ENCODE results near the gene UFSP1. TPM values are rescaled to one million over a fixed set of nuclear protein-coding genes. Genes with fewer than 3 reads are reported as not detected.
"Not testable (repeated sequence)": the region's sequence is repeated elsewhere in the genome, so short reads cannot be mapped to it uniquely, and the experiment has no call there.

Gene UFSP1
- 1.8 TPM for polyA plus RNA-seq (2013, experiment 1 of 2; ENCODE audit: insufficient read length)
- 2.2 TPM for polyA plus RNA-seq (2013, experiment 2 of 2; ENCODE audit: insufficient read length)

GRCh38 chr7:100888988-100889750 lies at the start of gene UFSP1:
TSS of gene UFSP1 (minus strand) at chr7:100889715. CDS start at chr7:100889271, 444 bp downstream.
- DNase-seq = no peak

DNA sequence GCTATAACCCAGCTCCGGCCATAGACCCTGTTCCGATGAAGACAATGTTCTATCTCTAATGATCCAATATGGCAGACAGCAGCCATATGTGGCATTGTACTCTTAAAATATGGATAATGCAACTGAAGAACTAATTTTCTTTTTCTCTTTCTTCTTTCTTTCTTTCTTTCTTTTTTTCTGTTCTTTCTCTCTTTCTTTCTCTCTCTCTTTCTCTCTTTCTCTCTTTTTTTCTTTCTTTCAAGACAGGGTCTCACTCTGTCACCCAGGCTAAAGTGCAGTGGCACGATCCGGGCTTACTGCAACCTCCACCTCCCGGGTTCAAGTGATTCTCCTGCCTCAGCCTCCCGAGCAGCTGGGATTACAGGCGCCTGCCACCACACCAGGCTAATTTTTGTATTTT lies 46.7 kb upstream of the UFSP1 start:
- DNase-seq = not testable (repeated sequence)

DNA sequence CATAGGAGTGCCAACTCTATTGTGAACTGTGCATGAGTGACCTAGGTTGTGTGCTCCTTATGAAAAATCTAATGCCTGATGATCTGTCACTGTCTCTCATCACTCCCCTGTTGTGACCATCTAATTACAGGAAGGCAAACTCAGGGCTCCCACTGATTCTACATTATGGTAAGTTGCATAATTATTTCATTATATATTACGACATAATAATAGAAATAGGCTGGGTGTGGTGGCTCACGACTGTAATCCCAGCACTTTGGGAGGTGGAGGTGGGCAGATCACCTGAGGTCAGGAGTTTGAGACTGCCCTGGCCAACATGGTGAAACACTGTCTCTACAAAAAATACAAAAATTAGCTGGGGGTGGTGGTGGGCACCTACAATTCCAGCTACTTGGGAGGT lies 45.9 kb upstream of the UFSP1 start:
- not testable (repeated sequence) for DNase-seq

- DNase-seq = no peak
Measured at GRCh38 chr7:100933734-100934133, 44.2 kb upstream of the UFSP1 start.

- DNase-seq = no peak
Measured at GRCh38 chr7:100929808-100930174, 40.3 kb upstream of the UFSP1 start.

DNA sequence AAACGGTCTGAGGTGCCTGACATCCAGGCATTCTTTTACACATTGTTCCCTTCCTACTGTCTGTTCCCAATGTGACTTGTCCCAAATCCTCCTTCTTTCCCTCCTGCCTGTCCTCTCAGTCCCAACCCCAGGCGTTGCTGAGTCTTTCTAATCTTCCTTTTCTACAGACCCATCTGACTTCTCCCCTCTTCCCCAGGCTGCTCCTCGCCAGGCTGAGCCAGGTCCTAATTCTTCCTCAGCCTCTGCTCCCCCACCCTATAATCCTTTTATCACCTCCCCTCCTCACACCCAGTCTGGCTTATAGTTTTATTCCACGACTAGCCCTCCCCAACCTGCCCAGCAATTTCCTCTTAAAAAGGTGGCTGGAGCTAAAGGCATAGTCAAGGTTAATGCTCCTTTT lies 34.1 kb upstream of the UFSP1 start:
- not testable (repeated sequence) for DNase-seq

DNA sequence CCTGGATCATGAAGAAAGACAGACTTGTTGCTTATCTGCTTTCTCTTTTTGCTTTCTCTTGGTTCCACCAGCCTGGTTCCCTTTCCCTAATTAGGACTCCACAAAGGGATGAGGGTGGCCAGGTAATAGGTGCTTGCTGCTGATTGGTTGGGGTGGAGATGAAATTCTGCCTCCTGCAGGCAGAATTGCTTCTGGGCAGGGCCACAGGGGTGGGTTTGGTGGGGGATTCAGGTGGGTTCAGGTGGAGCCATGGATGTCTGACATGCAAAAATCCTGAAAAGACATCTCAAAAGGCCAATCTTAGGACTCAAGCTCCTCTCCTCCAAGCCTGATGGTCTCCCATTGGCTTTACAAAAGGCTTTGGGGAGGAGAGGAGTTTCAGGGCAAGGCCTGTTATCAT lies 31.5 kb upstream of the UFSP1 start:
- no peak for DNase-seq

- not testable (repeated sequence) for DNase-seq
Measured at GRCh38 chr7:100919779-100920437, 30.4 kb upstream of the UFSP1 start.

- DNase-seq = not testable (repeated sequence)
Measured at GRCh38 chr7:100919335-100919734, 29.8 kb upstream of the UFSP1 start.

- no peak for DNase-seq
Measured at GRCh38 chr7:100914879-100915447, 25.4 kb upstream of the UFSP1 start.

DNA sequence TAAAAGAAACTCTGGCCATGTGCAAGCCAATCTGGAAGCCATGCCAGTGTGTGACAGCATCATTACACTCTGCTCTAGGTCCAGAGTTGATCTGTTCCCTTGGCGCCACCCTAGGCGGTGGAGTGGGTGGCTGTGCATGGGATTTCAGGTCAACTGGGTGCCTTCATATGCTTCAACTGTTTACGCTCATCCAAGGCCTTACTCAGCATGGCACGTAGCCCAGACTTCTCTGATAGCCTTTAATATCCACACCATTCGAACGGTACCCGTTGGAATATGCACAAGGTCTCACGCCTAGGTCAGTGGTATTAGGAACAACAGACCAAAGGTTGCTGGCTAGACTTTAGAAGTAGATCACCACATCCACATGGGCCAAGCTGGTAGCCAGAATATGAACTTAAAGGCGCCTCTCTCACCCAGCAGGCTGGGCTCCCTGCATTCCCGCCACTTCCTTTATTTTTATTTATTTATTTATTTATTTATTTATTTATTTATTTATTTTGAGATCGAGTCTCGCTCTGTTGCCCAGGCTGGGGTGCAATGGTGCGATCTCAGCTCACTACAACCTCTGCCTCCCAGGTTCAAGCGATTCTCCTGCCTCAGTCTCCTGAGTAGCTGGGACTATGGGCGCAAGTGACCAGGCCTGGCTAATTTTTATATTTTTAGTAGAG lies 24.8 kb upstream of the UFSP1 start:
- DNase-seq = no peak

DNA sequence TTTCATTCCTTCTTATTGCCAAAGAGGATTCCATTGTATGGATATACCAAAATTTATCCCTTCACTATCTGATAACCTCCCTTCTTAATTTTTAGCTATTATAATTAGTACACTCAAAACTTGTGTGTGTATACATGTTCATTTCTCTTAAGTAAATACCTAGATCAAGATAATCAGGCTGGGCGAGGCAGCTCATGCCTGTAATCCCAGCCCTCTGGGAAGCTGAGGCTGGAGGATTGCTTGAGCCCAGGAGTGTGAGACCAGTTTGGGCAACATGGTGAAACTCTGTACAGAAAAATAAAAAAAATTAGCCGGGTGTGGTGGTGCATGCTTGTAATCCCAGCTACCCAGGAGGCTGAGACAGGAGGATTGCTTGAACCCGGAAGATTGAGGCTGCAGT lies 22.0 kb upstream of the UFSP1 start:
- DNase-seq = no peak

- DNase-seq = not testable (repeated sequence)
Measured at GRCh38 chr7:100910443-100910842, 20.9 kb upstream of the UFSP1 start.

GRCh38 chr7:100908512-100908911 lies 19.0 kb upstream of the UFSP1 start:
- no peak for DNase-seq

- DNase-seq = no peak
Measured at GRCh38 chr7:100902638-100903037, 13.1 kb upstream of the UFSP1 start.

DNA sequence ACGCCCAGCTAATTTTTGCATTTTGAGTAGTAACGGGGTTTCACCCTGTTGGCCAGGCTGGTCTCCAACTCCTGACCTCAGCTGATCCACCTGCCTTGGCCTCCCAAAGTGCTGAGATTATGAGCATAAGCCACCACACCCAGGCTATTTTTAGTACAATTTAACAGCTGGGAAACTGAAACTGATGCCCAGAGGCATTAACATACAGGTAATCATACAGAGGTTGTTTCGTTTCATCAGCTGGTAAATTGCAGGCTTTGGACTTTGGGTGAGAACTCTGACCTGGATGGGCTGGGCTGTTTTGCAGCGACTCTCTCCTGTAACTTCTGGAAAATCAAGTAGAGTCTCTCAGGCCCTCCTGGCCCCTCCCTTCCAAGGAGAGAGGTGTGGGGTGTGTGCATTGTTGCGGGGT lies 12.4 kb upstream of the UFSP1 start:
- no peak for DNase-seq

GRCh38 chr7:100900978-100901377 lies 11.5 kb upstream of the UFSP1 start:
- DNase-seq = no peak

- DNase-seq = no peak
Measured at GRCh38 chr7:100899432-100899831, 9.9 kb upstream of the UFSP1 start.

DNA sequence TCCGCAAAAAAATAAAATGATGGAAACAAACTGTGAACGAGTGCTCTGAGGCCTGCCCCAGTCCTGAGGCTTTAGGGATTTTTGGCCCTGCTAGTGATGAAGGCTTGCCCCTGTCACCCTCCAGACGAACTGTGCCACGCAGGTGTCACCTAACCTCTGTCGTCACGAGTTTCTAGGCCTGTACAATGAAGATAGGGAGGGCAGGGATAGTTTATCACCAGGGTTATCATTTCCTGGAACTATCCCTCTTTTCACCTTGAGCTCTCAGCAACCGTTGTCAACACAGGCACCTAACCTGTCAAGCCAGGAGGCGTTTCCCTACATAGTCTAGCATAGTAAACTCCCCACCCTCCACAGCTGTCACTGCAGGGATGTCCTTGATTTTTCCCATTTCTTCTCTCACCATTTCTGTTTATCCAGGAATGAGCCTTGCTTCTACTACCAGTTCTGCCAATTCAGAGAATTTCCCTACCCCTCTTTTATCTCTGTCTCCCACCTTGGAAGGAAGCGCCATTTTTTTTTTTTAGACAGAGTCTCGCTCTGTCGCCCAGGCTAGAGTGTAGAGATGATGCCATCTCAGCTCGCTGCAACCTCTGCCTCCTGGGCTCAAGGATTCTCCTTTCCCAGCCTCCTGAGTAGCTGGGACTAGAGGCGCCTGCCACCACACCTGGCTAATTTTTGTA lies 8.4 kb upstream of the UFSP1 start:
- DNase-seq = no peak

DNA sequence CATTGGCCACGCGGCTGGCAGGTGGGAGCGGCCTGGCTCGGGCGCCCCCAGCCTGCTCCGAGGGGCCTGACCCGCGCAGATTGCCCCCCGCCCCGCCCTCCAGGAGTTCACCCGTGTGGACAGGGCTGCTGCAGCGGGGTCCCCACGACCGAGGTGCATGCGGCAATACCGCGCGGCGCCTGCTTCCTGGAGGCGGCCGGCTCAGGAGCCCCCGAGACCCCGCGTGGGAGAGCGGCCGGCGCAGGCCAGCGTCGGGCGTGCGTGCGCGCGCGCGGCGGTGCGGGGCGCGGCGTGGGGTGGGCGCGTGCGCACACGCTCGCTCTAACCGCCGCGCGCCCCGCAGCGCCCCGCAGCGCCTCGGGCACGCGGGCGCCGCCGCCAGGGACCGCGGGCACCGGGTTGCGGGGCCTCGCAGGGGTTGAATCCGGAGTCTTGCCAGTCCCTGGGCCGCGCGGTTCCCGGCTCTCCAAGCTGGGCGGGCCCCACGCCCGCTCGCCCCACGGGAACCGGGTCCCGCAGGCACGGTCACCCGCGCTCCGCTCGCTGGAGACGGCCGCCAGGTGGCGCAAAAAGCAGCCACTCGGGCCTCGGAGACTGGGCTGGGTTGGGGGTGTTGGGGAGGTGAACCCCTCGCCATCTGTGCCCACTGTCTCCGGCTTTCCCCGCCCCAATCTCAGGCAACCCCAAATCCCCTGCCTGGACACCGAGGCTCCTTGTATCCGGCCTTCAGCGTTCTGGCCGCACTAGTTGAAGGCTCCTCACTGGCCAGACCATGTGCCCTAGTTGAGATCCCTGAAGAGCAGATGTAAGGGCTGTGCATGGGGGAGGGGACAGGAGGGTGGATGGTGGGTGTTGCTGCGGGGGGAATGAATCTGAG lies 7.5 kb upstream of the UFSP1 start:
- DNase-seq = no peak

- DNase-seq = no peak
Measured at GRCh38 chr7:100895956-100896731, 6.6 kb upstream of the UFSP1 start.

Measured in fibroblast of skin of back (primary cell).